Loucy (cell line): Measurements from ENCODE around the gene TUBB2B.

ENCODE experiments used
- CTCF ChIP-seq: fragments of 200-600 bp; sonication (generic); conservative IDR thresholded peaks from 2 replicates; pipeline ENCODE4 v1.5.1; 2014; ENCODE audit warnings: mild to moderate bottlenecking, antibody characterized with exemption, low read length
- EZH2phosphoT487 ChIP-seq: fragments of 200-600 bp; IDR thresholded peaks from 2 replicates; pipeline ENCODE4 v1.6.1; 2018; ENCODE audit warnings: antibody characterized with exemption, mild to moderate bottlenecking, moderate library complexity, borderline replicate concordance

GRCh38 chr6:3247255-3248146 is 20.0 kb upstream of the TUBB2B start:
- no peak for TF ChIP-seq EZH2phosphoT487
- TF ChIP-seq CTCF, result no peak
